Heart left ventricle (tissue), 16 donors: ENCODE measurements around the gene MTUS2. TPM values are rescaled to one million over a fixed set of nuclear protein-coding genes. Genes with fewer than 3 reads are reported as not detected.

Experiments used
- ATAC-seq, 4 donors: fragments of 200-7000 bp; cut with Tn5 transposase; one replicate each; pipeline ENCODE4 v1.9.1; 2020 to 2022; ENCODE audit warnings: moderate library complexity in 4 of 4, mild to moderate bottlenecking in 3 of 4, moderate number of reproducible peaks in 1 of 4
- DNase-seq, 5 donors: peaks; one replicate each; pipeline ENCODE4 v3.0.0-alpha.2; 2020
- H3K27ac ChIP-seq, 12 donors: fragments of 200-600 bp; sonication (generic) in 4 of 12; one replicate each; pipeline versions ENCODE4 v1.5.0 to v1.8.0; 2016 to 2022; ENCODE audit warnings: mild to moderate bottlenecking in 2 of 12
- H3K27me3 ChIP-seq, 9 donors: fragments of 200-600 bp; sonication (generic) in 2 of 9; one replicate each; pipeline versions ENCODE4 v1.5.1 to v1.8.0; 2016 to 2022; ENCODE audit warnings: mild to moderate bottlenecking in 3 of 9
- H3K36me3 ChIP-seq, 9 donors: fragments of 200-600 bp; sonication (generic) in 2 of 9; one replicate each; pipeline versions ENCODE4 v1.5.0 to v1.8.0; 2018 to 2022; ENCODE audit warnings: mild to moderate bottlenecking in 2 of 9
- H3K4me1 ChIP-seq, 12 donors: fragments of 200-600 bp; sonication (generic) in 4 of 12; one replicate each; pipeline versions ENCODE4 v1.5.0 to v1.8.0; 2016 to 2022; ENCODE audit warnings: mild to moderate bottlenecking in 3 of 12
- H3K4me3 ChIP-seq, 12 donors: fragments of 200-600 bp; sonication (generic) in 4 of 12; one replicate each; pipeline versions ENCODE4 v1.5.0 to v1.8.0; 2017 to 2022; ENCODE audit warnings: mild to moderate bottlenecking in 9 of 12, moderate library complexity in 4 of 12
- H3K9me3 ChIP-seq, 12 donors: fragments of 200-600 bp; sonication (generic) in 4 of 12; one replicate each; pipeline versions ENCODE4 v1.5.0 to v1.8.0; 2016 to 2022; ENCODE audit warnings: mild to moderate bottlenecking in 1 of 12
- POLR2A ChIP-seq, 2 donors: fragments of 450-650 bp; IDR thresholded peaks; one replicate each; pipeline ENCODE4 v1.6.1; 2017; ENCODE audit warnings: antibody characterized with exemption in 2 of 2, mild to moderate bottlenecking in 2 of 2, moderate library complexity in 2 of 2
- WGBS, 4 donors: extraction: QIAGEN DNeasy Blood & Tissue Kit in 2 of 4; methylation state at CpG; one replicate each; pipeline versions ENCODE4 v1.1.5 to v1.1.7; 2013 to 2018; 5-methylcytosine and 5-hydroxymethylcytosine counted together
- intact Hi-C, 10 donors: fragments of 100-400 bp; cut with DNase I; formaldehyde crosslinking; loops; one replicate each; pipeline versions ENCODE4 v1.11.1 to v1.14.2; 2022
- polyA plus RNA-seq, 2 donors: library from polyadenylated mRNA; stranded (reverse); fragments of 200-250 nt; gene quantifications; one replicate each; pipeline ENCODE4 v1.2.3, GENCODE V29; 2013
- total RNA-seq, 9 donors: library from RNA; depleted of rRNA in 2 of 9; stranded (reverse); fragments of >200 nt in 2 of 9; fragmentation: NEBNext Ultra II Directional in 3 of 9; extraction: Animal tissue kit (Norgen Biotek cat#: 25700) in 3 of 9; gene quantifications; one replicate each; pipeline versions ENCODE4 v1.1.0 to v1.2.4, GENCODE V29; 2016 to 2023
- TF ChIP-seq, protein P1 (sequence below), 12 donors: fragments of 200-600 bp; sonication (generic) in 4 of 12; IDR thresholded peaks; one replicate each; pipeline versions ENCODE4 v1.5.0 to v1.8.0; 2018 to 2022; ENCODE audit warnings: antibody characterized with exemption in 12 of 12, mild to moderate bottlenecking in 5 of 12
- donor health status: ischemic (EF 13 %, LVEDD 7.1; RV severe dilation, severe dysfunction).
- donor health status: healthy with polysubstance abuse.
- donor health status: DM: no; HTN: yes; CAD: no.
- donor health status: DM: no; HTN: no; CAD: no.
- donor health status: ischemic (EF 25% LVEDD 6.9; RV normal size, moderate dysfunction).
- donor health status: ischemic (EF 25% LVEDD 5.7; RV mildly dilated, moderate dysfunction).
- donor health status: healthy.
- donor health status: DM: yes; HTN: yes; CAD: no.
- donor health status: ischemic (EF 35%, LVEDD 5.7; RV mildly dilated, moderate dysfunction).
- donor health status: nonischemic (EF 11% LVEDD 7.7; RV severe dilation, severe dysfunction).
- donor health status: DM: yes; HTN: yes; CAD: no.
- donor health status: PGD.
- donor health status: ischemic (EF 29% LVEDD 5.4; RV normal size, mild dysfunction).
- donor health status: nonischemic (EF 23%, LVEDD 6.1; RV moderate dilation, normal function).

Gene MTUS2
- total and polyA plus RNA-seq, 11 donors, result 28.7 to 174 (median 67.9) TPM

GRCh38 chr13:29551214-29551613 lies 731.1 kb downstream of the MTUS2 start:
- intact Hi-C loops, result no loop called here
- Histone ChIP-seq H3K36me3 (peaks cover 0 to 24% (median 0%) of the 10 kb centered on the region in 9 donors), H3K27me3 (no peaks in the 10 kb centered on the region), H3K9me3 (no peaks in the 10 kb centered on the region), H3K4me3 (no peak overlapping the region), H3K27ac (no peak overlapping the region), H3K4me1 (peaks cover 0 to 9% (median 0%) of the 10 kb centered on the region in 12 donors)
- TF ChIP-seq, protein P1, sequence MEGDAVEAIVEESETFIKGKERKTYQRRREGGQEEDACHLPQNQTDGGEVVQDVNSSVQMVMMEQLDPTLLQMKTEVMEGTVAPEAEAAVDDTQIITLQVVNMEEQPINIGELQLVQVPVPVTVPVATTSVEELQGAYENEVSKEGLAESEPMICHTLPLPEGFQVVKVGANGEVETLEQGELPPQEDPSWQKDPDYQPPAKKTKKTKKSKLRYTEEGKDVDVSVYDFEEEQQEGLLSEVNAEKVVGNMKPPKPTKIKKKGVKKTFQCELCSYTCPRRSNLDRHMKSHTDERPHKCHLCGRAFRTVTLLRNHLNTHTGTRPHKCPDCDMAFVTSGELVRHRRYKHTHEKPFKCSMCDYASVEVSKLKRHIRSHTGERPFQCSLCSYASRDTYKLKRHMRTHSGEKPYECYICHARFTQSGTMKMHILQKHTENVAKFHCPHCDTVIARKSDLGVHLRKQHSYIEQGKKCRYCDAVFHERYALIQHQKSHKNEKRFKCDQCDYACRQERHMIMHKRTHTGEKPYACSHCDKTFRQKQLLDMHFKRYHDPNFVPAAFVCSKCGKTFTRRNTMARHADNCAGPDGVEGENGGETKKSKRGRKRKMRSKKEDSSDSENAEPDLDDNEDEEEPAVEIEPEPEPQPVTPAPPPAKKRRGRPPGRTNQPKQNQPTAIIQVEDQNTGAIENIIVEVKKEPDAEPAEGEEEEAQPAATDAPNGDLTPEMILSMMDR (IDR thresholded peaks at IDR 0.05), result no peak
- no peak for TF ChIP-seq POLR2A (IDR thresholded peaks at IDR 0.05)
- 94 to 98% (median 96%) methylated on average over 6 of the region's 6 CpGs for WGBS, 4 donors
- DNase-seq, result no peak
- ATAC-seq, result no peak

Other genes starting within 250 kb of the MTUS2 start
- 100 to 1,000 TPM in 5 of 9 donors, 10 to 100 TPM in 4; 87.8 to 120 (median 102) TPM for gene POMP, start 161.2 kb upstream of the MTUS2 start, total RNA-seq
- gene POMP, start 161.2 kb upstream of the MTUS2 start, polyA plus RNA-seq, result 100 to 1,000 TPM; 134 to 149 TPM
- 10 to 100 TPM; 11.5 to 18.1 (median 16.2) TPM for gene SLC46A3, start 101.4 kb upstream of the MTUS2 start, total RNA-seq
- 10 to 100 TPM; 11.1 to 17.0 TPM for gene SLC46A3, start 101.4 kb upstream of the MTUS2 start, polyA plus RNA-seq